Activated CD4-positive, alpha-beta T cell treated with anti-CD3 and anti-CD28 coated beads, Interleukin-2, Interleukin-6, amounts not matched to agents 100 ng/mL and 50 ng/mL, durations not matched to agents 16 hours and 8 hours (primary cell): ENCODE measurements around the gene FBN3.
"Not testable (repeated sequence)": the region's sequence is repeated elsewhere in the genome, so short reads cannot be mapped to it uniquely, and the experiment has no call there.

ENCODE experiments used
- DNase-seq: peaks from one replicate; pipeline ENCODE4 v3.0.0-alpha.2; 2020

Gene FBN3

DNA sequence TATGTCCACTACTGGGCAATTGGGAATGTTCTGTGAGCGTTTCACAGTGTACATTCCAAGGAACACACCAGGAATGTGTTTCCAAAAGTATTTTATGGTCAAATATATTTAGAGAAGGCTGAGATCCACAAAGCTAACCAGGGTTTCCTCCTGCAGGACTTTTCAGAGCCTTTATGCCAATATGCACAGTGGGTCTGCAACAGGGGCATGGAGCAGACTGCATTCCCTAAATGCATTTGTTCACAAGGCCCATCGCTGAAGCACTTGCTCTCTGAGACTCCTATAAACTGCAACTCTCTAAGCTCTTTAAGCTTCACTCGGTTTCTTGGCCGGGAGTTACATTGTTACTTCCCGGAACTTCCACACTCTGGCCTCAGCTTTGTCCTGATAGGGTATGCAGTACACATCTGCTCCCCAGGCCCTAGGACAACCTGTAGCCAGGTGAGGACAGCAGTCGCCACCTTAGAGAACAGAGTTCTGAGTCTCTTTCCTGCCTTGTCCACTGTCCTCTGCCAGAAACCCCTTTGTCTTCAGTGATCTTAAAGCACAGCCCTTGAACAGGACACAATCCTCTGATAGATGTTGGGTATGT is 33.5 kb downstream of the FBN3 start:
- DNase-seq = no peak

DNA sequence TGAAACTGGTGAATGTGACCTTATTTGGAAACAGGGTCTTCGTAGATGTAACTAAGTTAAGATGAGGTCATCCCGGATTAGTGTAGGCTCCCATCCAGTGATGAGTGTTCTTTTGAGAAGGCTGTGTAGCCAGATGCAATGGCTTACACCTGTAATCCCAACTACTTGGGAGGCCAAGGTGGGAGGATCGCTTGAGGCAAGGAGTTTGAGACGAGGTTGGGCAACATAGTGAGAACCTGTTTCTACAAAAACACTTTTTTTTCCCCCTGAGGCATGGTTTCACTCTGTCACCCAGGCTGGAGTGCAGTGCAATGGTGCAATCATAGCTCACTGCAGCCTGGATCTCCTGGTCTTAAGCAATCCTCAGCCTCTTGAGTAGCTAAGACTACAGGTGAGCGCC is 36.4 kb downstream of the FBN3 start:
- DNase-seq = no peak

DNA sequence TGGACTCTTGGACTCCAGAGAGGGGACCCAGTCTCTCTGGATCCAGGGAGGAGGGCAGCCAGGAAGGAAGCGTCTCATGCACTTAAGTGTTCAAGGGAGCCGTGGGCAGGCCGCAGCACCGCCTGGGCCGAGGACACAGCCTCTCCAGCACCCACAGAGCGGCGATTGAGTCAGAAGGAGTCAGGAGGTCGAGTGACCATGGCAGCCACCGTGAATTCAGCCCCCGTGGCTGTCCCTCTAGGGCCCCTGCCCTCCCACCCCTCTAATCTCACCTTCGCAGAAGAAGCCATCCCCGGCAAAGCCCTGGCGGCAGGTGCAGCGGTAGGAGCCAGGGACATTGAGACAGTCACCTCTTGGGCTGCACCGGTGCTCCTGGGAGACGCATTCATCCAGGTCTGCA is 38.0 kb downstream of the FBN3 start:
- DNase-seq = no peak

DNA sequence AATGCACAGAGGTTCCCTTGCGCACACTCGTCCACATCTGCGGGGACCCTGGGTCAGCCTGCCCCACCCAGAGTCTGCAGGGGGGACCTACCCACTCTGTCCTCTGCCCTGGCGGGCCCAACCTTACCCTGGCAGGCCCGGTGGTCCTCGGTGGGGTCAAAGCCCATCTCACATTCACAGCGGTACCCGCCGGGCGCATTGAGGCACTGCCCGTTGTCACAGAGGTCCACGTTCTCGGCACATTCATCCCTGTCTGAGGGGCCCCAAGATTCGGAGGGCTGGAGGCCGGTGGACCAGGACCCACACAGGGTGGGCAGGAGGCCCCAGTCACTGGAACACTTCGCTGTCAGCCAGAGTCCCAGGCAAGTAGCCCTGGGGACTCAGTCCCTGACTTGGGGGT is 38.5 kb downstream of the FBN3 start:
- DNase-seq = no peak

DNA sequence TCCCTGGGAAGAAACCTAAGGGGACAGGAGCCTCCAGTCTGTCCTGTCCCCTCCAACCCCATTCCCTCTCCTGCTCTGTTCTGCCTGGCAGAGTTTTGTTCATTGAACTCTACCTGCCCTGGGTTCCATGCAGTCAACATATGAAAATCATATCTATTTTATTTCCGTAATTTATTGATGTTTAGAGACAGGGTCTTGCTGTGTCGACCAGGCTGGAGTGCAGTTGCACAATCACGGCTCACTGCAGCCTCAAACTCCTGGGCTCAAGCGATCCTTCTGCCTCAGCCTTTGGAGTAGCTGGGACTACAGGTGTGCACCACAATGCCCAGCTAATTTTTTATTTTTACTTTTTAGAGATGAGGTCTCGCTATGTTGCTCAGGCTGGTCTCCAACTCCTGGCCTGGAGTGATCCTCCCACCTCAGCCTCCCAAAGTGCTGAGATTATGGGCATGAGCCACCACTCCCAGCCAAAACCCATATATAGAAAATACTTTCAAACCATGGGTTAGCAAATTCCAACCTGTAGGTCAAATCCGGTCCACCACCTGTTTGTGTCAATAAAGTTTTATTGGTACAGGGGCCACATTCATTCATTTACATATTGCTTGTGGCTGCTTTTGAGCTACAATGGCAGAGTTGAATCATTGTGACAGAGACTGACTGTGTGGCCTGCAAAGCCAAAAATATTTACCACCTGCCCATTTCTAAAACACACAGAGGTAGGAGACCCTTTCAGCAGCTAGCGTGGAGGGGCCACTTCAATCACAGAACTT is 39.3 kb downstream of the FBN3 start:
- DNase-seq = no peak

DNA sequence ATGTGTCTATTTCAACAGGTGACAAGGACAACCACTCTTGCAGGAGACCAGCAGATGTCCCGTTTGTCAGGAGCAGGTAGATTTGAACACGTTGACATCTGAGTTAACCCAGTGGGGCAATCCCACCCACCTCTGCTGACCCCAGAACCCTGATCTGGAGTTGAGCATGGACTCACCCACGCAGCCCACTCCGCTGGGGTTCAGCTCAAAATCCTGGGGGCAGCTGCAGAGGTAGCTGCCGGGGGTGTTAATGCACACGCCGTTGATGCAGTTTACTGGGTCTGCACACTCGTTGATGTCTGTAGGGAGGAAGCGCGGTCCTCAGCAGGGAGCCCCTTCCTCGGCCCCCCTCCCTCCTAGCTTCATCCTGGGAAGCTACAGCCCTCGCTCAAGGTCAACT is 39.9 kb downstream of the FBN3 start:
- no peak for DNase-seq

DNA sequence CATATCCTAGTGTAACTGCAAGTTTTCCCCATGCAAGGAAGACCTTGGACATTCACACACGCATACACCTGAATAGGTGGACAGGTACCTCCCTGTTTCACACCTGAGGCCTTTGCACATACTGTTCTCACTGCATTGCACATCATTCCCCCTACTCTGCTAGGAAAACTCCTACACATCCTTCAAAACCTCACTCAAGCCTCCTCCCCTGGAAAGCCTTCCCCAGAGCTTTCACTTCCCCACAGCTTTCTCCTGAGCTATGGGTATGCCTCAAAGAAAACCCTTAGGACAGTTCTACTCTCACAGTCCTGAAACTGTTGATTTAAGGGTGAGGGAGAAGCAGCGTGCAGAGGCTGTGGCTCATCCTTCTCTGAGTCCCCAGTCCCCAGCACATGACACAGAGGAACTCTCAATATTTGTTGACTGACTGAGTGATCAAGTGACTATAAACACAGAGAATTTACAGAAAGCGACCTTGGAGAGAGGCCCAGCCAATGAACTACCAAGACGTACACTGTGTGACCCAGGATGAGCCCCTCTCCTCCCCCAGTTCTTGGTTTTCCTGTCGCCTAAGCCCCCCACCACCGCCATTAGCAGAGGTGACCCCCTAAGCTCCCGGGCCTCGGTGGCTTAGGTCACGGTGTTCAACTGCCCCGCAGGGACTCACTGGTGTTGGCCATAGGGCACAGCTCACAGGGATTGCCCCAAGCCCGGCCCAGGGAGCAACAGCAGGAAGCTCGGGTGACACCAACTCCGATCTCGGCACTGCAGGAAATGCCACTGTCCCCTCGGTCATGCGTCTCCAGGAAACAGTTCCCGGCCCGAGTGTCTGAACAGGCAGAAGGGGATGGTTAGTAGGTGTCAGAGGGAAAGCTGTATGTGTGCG is 40.6 kb downstream of the FBN3 start:
- DNase-seq = no peak

DNA sequence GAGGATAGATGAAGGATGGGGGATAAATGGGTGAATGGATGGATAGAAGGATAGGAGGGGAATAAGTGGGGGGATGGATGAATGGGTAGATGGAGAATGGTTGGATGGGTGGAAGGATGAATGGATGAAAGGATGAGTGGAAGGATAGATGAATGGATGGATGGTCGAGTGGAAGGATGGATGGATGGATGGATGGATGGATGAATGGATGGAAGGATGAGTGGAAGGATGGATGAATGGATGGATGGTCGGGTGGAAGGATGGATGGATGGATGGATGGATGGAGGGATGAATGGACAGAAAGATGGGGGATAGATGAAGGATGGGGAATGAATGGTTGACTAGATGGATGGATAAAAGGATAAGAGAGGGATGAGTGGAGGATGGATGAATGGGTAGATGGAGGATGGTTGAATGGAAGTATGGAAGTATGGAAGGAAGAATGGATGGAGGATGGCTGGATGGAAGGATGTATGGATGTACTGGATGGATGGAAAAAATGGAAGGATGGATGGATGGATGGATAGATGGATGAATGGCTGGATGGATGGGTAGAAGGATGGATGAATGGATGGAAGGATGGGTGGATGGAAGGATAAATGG is 42.0 kb downstream of the FBN3 start:
- DNase-seq = no peak

DNA sequence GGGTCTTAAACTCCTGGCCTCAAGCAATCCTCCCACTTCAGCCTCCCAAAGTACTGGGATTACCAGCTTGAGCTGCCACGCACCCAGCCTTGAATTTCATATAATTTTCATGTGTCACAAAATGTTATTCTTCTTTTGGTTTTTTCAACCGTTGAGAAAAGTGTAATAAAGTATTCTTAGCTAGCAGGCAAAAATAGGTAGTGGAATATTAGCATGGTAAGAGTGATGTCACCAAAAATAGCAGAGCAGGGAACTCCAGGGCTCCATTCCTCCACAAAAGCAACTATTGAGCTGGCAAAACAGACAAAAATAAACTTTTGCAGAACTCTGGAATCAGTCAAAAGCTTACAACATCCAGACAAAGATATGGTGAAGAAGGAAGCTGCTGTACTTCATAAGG is 43.9 kb downstream of the FBN3 start:
- DNase-seq = no peak

DNA sequence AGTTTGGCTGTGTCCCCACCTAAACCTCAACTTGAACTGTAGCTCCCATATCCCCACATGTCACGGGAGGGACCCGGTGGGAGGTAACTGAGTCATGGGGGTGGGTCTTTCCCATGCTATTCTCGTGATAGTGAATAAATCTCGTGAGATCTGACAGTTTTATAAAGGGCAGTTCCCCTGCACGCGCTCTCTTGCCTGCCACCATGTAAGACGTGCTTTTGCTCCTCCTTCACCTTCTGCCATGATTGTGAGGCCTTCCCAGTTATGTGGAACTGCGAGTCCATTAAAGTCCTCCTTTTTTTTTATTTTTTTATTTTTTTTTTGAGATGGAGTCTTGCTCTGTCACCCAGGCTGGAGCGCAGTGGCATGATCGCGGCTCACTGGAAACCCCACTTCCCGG is 47.5 kb downstream of the FBN3 start:
- not testable (repeated sequence) for DNase-seq

DNA sequence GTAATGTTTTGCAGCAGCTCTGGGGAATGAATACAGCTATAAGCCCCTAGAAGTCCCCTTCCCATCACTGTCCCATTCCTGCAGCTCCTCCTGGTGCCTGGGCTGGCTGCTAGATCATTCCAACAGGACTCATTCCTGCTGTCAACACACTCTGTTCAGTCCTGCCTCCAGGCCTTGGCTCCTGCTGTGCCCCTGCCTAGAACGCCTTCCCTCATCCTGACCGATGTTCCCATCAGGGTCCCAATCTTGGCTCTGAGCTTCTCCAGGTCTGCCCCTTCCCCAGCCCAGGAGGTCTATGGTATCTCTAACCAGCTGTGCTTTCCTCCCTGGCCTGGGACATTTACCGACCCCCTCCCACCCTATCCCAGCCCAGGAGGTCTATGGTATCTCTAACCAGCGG is 48.1 kb downstream of the FBN3 start:
- no peak for DNase-seq

DNA sequence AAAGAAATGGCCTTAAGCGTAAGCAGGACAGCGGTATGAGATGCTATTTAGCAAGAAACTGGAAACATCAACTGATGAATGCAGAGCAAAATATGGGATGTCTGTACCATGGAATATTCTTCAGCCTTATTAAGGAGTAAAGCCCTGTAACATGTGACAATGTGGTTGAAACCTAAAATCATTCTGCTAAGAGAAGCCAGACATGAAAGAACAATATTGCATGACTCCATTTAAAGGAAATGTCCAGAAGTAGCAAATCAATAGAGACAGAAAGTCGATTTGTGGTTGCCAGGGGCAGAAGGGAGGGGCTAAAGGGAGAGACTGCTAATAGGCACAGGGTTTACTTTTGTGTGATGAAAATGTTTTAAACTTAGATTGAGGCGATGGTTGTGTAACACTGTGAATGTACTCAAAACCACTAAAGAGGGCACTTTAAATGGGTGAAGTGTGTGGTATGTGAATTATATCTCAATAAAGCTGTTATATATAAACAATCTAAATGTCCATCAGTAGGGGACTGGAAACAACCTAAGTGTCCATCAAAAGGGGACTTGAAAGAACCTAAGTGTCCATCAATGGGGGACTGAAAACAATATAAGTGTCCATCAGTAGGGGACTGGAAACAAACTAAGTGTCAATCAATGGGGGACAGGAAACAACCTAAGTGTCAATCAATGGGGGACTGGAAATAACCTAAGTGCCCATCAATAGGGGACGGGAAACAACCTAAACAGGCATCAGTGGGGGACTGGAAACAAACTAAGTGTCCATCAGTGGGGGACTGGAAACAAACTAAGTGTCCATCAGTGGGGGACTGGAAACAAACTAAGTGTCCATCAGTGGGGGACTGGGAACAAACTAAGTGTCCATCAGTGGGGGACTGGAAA is 51.5 kb downstream of the FBN3 start:
- no peak for DNase-seq

DNA sequence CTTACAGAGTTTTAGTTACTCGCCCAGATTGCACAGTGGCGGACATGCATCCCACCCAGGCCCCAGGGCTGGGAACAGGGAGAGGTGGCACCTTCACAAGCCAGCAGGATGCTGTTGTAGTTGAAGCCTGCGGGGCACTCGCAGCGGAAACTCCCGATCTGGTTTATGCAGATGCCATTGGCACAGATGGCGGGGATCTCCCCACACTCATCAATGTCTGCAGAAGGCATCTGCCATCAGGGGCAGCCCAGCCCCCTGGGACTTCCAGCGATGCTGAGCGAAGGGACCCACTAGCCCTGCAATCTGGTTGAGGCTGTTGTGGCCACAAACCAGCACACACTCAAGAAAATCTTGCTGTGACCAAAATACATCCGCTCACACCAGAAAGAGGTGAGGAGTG is 52.2 kb downstream of the FBN3 start:
- no peak for DNase-seq

DNA sequence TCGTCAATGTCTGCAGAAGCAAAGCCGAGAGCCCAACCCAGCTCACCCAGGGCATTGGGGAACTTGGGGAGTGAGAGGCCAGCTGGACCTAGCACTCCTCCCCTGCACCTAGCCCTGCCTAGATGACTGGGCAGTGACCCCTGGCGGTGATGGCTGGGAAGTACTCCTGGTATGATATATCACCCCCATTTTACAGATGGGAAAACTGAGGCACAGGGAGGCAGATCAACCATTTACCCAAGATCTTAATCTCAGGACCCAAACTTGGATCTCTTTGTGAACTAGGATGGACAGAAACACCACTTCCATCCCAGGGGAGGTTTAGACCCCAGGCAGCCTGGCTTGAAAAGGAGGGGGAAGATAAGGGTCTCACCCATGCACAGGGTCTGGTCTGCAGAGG is 53.3 kb downstream of the FBN3 start:
- DNase-seq = no peak

DNA sequence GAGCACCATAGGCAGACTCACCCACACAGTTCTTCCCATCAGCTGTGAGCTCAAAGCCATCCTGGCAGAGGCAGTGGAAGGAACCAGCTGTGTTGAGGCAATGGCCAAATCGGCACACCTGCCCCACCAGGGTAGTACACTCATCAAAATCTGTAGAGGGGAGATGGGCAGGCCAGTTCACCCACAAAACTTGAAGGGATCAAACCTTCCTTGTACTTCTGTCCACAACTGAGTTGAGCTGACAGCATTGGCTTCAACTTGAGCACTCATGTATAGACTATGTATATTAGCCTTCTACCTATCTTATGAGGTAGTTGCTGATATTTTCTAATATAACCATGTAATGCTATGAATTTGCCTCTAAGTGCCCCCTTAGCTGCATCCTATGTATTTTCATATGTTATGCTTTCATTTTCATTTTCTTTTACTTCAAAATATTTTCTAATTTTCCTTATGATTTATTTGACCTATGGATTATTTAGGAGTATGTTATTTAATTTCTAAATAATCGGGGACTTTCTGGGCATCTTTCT is 54.0 kb downstream of the FBN3 start:
- DNase-seq = no peak

DNA sequence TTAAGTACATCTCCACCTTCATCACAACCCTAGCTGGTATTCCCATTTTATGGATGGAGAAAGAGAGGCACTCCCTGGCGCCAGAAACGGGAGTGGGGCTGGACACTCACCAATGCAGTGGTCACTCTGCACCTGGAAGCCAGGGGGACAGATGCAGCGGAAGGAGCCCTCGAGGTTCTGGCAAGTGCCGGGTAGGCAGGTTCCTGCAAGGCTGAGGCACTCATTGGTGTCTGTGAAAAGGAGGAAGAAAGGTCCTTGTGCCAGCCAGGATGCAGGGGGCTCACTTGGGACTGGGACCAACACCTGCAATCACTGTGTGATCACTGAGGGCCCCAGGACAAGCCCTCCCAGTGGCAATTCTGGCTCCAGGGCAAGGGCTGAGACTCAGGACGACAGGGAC is 55.1 kb downstream of the FBN3 start:
- no peak for DNase-seq

DNA sequence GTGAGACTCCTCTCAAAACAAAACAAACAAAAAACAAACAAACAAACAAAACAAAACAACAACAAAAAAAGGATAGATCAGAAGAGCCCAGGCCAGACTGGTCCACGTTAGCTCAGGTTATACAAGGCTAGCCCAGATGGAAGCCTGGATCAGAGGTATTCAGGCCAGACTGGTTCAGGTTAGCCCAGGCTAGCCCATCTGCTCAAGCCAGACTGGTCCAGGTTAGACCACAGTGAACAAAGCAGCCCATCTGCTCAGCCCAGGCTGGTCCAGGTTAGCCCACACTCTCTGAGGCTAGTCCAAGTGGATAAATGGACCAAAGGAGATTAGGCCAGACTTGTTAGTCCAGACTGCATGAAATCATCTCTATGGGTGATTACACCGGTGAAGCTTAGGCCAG is 55.7 kb downstream of the FBN3 start:
- no peak for DNase-seq

DNA sequence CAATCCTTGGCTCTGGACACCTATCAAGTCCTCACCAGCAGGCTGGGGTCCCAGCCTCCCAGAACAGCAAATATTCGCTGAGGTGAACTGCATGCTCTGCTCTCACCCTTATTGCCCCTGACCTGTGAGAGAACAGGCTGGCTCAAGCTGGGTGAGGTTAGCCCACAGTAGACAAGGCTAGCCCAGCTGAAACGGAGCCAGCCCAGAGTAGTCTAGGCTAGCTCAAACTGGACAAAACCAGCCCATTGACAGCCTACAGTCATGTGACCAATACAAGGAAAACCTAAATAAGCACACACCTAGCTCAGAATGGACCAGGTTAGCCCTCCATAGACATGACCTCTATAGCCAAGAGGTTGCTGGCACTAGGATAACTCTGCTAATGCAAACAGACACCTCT is 58.4 kb downstream of the FBN3 start:
- no peak for DNase-seq

DNA sequence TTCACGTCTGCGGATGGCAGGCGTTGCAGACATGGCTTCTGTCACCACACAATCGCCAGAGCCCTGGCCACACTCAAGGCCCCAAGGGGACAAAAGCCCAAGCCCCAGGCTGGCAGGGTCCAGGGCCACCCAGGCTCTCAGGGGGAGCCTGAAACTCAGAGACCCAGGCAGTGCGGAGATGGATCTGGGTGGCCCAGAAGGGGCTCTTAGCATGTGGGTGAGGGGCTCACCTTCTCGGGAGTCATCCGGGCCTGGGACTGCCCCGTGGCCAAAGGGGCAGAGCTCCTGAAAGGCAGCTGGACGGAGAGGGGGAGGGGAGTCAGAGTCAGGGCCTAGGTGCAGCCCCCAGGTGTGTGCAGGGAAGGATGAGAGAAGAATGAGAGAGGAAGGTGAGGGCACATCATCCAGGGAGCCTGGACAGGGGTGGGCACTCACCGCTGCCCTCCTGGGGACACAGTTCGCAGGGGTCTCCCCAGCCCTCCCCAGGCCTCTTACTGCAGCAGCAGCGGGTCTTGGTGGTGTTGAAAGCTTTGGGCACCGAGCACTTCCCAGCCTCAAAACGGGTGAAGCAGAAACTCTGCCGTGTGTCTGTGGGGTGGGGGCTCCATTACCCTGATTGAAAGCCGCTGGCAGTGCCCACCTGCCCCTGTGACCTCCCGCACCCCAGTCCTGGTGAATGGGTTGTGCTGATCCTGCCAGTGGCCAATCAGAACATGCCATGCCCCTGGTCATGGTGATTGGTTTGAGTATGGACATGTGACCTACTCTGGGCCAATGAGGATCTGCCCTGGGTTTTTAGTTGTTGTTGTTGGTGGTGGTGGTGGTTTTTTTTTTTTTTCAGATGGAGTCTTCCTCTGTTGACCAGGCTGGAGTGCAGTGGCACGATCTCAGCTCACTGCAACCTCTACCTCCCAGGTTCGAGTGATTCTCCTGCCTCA is 59.5 kb downstream of the FBN3 start:
- no peak for DNase-seq

DNA sequence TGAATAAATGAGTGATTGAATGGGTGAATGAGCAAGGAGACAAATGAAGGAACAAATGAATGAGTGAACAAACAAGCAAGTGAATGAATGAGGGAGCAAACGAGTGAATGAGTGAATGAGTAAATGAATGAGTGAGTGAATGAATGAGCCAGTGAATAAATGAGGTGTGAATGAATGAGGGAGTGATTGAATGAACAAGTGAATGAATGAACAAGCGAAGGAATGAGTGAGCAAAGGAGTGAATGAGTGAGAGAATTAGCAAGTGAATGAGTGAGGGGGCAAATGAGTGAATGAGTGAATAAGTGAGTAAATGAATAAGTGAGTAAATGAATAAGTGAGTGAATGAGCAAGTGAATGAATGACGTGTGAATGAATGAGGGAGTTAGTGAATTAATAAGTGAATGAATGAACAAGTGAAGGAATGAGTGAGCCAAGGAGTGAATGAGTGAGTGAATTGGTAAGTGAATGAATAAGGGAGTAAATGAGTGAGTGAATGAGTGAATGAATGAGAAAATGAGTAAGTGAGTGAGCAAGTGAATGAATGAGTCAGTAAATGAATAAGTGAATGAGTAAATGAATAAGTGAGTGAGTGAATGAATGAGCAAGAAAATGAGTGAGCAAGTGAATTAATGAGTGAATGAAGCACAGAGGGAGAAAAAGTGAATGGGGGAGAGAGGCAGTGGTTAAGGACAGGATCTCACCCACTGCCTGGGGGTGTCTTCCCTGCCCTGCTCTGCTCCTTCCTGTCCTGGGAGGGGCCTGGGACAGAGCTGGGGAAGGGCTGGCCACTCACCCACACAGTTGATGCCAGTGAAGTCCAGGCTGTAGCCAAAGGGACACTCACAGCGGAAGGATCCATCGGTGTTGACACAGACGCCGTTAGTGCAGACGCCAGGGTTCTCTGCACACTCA is 60.4 kb downstream of the FBN3 start:
- DNase-seq = no peak
